Right hindlimb (tissue), 1 donor: Measurements from ENCODE around the gene BCOR.

ENCODE experiments used
- DNase-seq: peaks from one replicate; pipeline ENCODE4 v3.0.0-alpha.2; 2018

Gene BCOR

GRCh38 chrX:40015693-40016092, 82.1 kb downstream of the BCOR start:
- no peak for DNase-seq

GRCh38 chrX:40013266-40014195, 84.2 kb downstream of the BCOR start:
- peak; percentile 80 for DNase-seq

- no peak for DNase-seq
Observed at GRCh38 chrX:40012868-40013265, 84.9 kb downstream of the BCOR start.

- DNase-seq: peak; percentile 45
Observed at GRCh38 chrX:40012039-40012867, 85.5 kb downstream of the BCOR start.

GRCh38 chrX:40011322-40012038, 86.3 kb downstream of the BCOR start:
- no peak for DNase-seq

GRCh38 chrX:40010550-40011321, 87.0 kb downstream of the BCOR start:
- DNase-seq: no peak

GRCh38 chrX:40009890-40010289, 87.9 kb downstream of the BCOR start:
- DNase-seq: no peak

- peak; percentile 52 for DNase-seq
Observed at GRCh38 chrX:40009462-40009851, 88.3 kb downstream of the BCOR start.

GRCh38 chrX:40008791-40009461, 88.8 kb downstream of the BCOR start:
- DNase-seq: peak; percentile 56

GRCh38 chrX:40007756-40008705, 89.7 kb downstream of the BCOR start:
- peak; percentile 65 for DNase-seq

GRCh38 chrX:40007131-40007755, 90.5 kb downstream of the BCOR start:
- peak; percentile 55 for DNase-seq

- DNase-seq: peak; percentile 67
Observed at GRCh38 chrX:40006106-40007017, 91.4 kb downstream of the BCOR start.

GRCh38 chrX:40005292-40006011, 92.3 kb downstream of the BCOR start:
- DNase-seq: peak; percentile 59

GRCh38 chrX:40004921-40005291, 92.9 kb downstream of the BCOR start:
- DNase-seq: no peak

GRCh38 chrX:40004246-40004535, 93.6 kb downstream of the BCOR start:
- DNase-seq: no peak

GRCh38 chrX:40003428-40004245, 94.1 kb downstream of the BCOR start:
- peak; percentile 31 for DNase-seq

GRCh38 chrX:40003071-40003427, 94.7 kb downstream of the BCOR start:
- no peak for DNase-seq
